H1 (cell line): ENCODE results near the gene EFHC1. TPM values are rescaled to one million over a fixed set of nuclear protein-coding genes. Genes with fewer than 3 reads are reported as not detected.

Experiments used
- CTCF ChIA-PET: fragments of 300-600 bp; sonication (Branson Sonifier 250); formaldehyde crosslinking; loops from one replicate; lab custom pipeline; 2021; ENCODE audit not compliant: partially characterized antibody; lab: Charles Lee
- POLR2A ChIA-PET: fragments of 300-600 bp; sonication (Branson Sonifier 250); formaldehyde crosslinking; loops from one replicate; lab custom pipeline; 2021; ENCODE audit warnings: inconsistent platforms; ENCODE audit not compliant: partially characterized antibody; lab: Charles Lee
- DNase-seq, 2 experiments: peaks; one replicate each; pipeline versions ENCODE4 v3.0.0 to v3.0.0-alpha.2; 2010 to 2022; ENCODE audit warnings: low spot score in 2 of 2, low read depth in 1 of 2, mixed read lengths in 1 of 2
- FAIRE-seq: peaks from 2 replicates; lab custom pipeline; 2011; peaks lifted over from hg19 to GRCh38; lab: Jason Lieb, UNC
- H2AFZ ChIP-seq: 2 replicates; pipeline ENCODE4 v1.8.1; 2012; ENCODE audit warnings: low read length, inconsistent platforms
- H2AK5ac ChIP-seq: 2 replicates; pipeline ENCODE4 v1.6.1; 2013; ENCODE audit warnings: low read depth, low read length
- H2BK120ac ChIP-seq: replicated peaks from 2 replicates; pipeline ENCODE3; 2013; ENCODE audit warnings: low read depth, low read length, inconsistent platforms
- H2BK12ac ChIP-seq: 2 replicates; pipeline ENCODE4 v1.6.1; 2013; ENCODE audit warnings: low read depth, low read length
- H2BK15ac ChIP-seq: 2 replicates; pipeline ENCODE4 v1.6.1; 2013; ENCODE audit warnings: low read length
- H2BK20ac ChIP-seq: 2 replicates; pipeline ENCODE4 v1.6.1; 2013; ENCODE audit warnings: low read length
- H2BK5ac ChIP-seq: 2 replicates; pipeline ENCODE4 v1.6.1; 2013; ENCODE audit warnings: low read depth, low read length
- H3K14ac ChIP-seq: 2 replicates; pipeline ENCODE4 v1.6.1; 2013; ENCODE audit warnings: inconsistent platforms; ENCODE audit not compliant: insufficient read length
- H3K18ac ChIP-seq: 2 replicates; pipeline ENCODE4 v1.6.1; 2013; ENCODE audit warnings: low read length; ENCODE audit errors: extremely low read depth
- H3K23ac ChIP-seq: 2 replicates; pipeline ENCODE4 v1.6.1; 2013; ENCODE audit warnings: inconsistent platforms; ENCODE audit not compliant: insufficient read length
- H3K23me2 ChIP-seq: 2 replicates; pipeline ENCODE4 v1.6.1; 2013; ENCODE audit warnings: low read depth, low read length
- H3K27ac ChIP-seq: 2 replicates; pipeline ENCODE4 v1.6.1; 2011; ENCODE audit warnings: low read depth, low read length, inconsistent platforms
- H3K27me3 ChIP-seq, 4 experiments: replicated peaks in 1 of 4; 1 replicate in 1 of 4; 2 replicates in 3 of 4; pipeline versions ENCODE4 v1.6.1 to v1.8.1; 2011 to 2013; ENCODE audit warnings: low read length in 3 of 4, mild to moderate bottlenecking in 3 of 4, inconsistent platforms in 2 of 4, mixed read lengths in 2 of 4, moderate library complexity in 1 of 4; ENCODE audit not compliant: control insufficient read depth in 3 of 4, insufficient read depth in 3 of 4; ENCODE audit errors: extremely low read depth in 1 of 4
- H3K36me3 ChIP-seq, 4 experiments: 2 replicates each; pipeline versions ENCODE4 v1.6.1 to v1.8.1; 2011 to 2013; ENCODE audit warnings: mild to moderate bottlenecking in 4 of 4, low read length in 3 of 4, moderate library complexity in 2 of 4, control low read depth in 1 of 4, inconsistent platforms in 1 of 4; ENCODE audit not compliant: insufficient read depth in 4 of 4, control insufficient read depth in 2 of 4
- H3K4ac ChIP-seq: replicated peaks from 2 replicates; pipeline ENCODE3; 2013; ENCODE audit warnings: low read length, low read depth, mixed read lengths, inconsistent platforms; ENCODE audit not compliant: insufficient read length
- H3K4me1 ChIP-seq, 4 experiments: replicated peaks in 1 of 4; 1 replicate in 1 of 4; 2 replicates in 3 of 4; pipeline versions ENCODE4 v1.6.1 to v1.8.1; 2011 to 2013; ENCODE audit warnings: low read length in 3 of 4, inconsistent platforms in 2 of 4, mixed read lengths in 1 of 4; ENCODE audit not compliant: insufficient read depth in 4 of 4, control insufficient read depth in 3 of 4
- H3K4me2 ChIP-seq, 2 experiments: 2 replicates each; pipeline versions ENCODE4 v1.6.1 to v1.8.1; 2011 to 2013; ENCODE audit warnings: low read depth in 2 of 2, low read length in 2 of 2, control low read depth in 1 of 2, inconsistent platforms in 1 of 2, mild to moderate bottlenecking in 1 of 2; ENCODE audit not compliant: insufficient read depth in 1 of 2
- H3K4me3 ChIP-seq, 4 experiments: fragments of 200-600, 300-600 bp in 1 of 4; sonication (generic), shearing (Covaris generic), sonication (Bioruptor Twin) in 1 of 4; 2 replicates each; pipeline versions ENCODE4 v1.5.1 to v1.8.1; 2011 to 2016; ENCODE audit warnings: low read length in 4 of 4, low read depth in 3 of 4, control low read depth in 2 of 4, inconsistent platforms in 2 of 4, mild to moderate bottlenecking in 2 of 4, mixed read lengths in 1 of 4, moderate library complexity in 1 of 4; ENCODE audit not compliant: insufficient read depth in 2 of 4; ENCODE audit errors: extremely low read depth in 1 of 4
- H3K56ac ChIP-seq: replicated peaks from 2 replicates; pipeline ENCODE3; 2013; ENCODE audit warnings: low read depth, mild to moderate bottlenecking, mixed read lengths, low read length, inconsistent platforms; ENCODE audit not compliant: insufficient read length
- H3K79me1 ChIP-seq: 2 replicates; pipeline ENCODE4 v1.6.1; 2013; ENCODE audit warnings: low read depth, low read length, control low read depth
- H3K79me2 ChIP-seq, 2 experiments: 2 replicates each; pipeline versions ENCODE4 v1.6.1 to v1.8.1; 2012 to 2013; ENCODE audit warnings: low read length in 2 of 2, mild to moderate bottlenecking in 2 of 2, inconsistent platforms in 1 of 2; ENCODE audit not compliant: insufficient read depth in 2 of 2, control insufficient read depth in 1 of 2
- H3K9ac ChIP-seq, 4 experiments: replicated peaks in 1 of 4; 1 replicate in 1 of 4; 2 replicates in 3 of 4; pipeline versions ENCODE4 v1.6.1 to v1.8.1; 2011 to 2013; ENCODE audit warnings: low read depth in 3 of 4, low read length in 3 of 4, control low read depth in 2 of 4, mild to moderate bottlenecking in 2 of 4, moderate library complexity in 2 of 4, inconsistent platforms in 1 of 4; ENCODE audit errors: extremely low read depth in 1 of 4
- H3K9me3 ChIP-seq, 2 experiments: 2 replicates each; pipeline versions ENCODE4 v1.6.1 to v1.8.1; 2012 to 2013; ENCODE audit warnings: mild to moderate bottlenecking in 2 of 2, moderate library complexity in 2 of 2, control low read depth in 1 of 2, inconsistent platforms in 1 of 2, low read depth in 1 of 2, low read length in 1 of 2, mixed read lengths in 1 of 2; ENCODE audit not compliant: insufficient read depth in 2 of 2
- H4K20me1 ChIP-seq, 2 experiments: replicated peaks in 1 of 2; 2 replicates each; pipeline versions ENCODE3 to v1.8.1; 2011 to 2013; ENCODE audit warnings: inconsistent platforms in 2 of 2, low read length in 2 of 2, mild to moderate bottlenecking in 1 of 2; ENCODE audit not compliant: insufficient read depth in 2 of 2, control insufficient read depth in 1 of 2
- H4K5ac ChIP-seq: 2 replicates; pipeline ENCODE4 v1.6.1; 2013; ENCODE audit warnings: low read length, low read depth, mixed read lengths, inconsistent platforms; ENCODE audit not compliant: insufficient read length
- H4K8ac ChIP-seq: 2 replicates; pipeline ENCODE4 v1.8.0; 2013; ENCODE audit warnings: mild to moderate bottlenecking, moderate library complexity, low read length, inconsistent platforms; ENCODE audit not compliant: insufficient read depth; ENCODE audit errors: extremely low read depth
- H4K91ac ChIP-seq: replicated peaks from 2 replicates; pipeline ENCODE3; 2013; ENCODE audit warnings: low read length, mixed read lengths, inconsistent platforms; ENCODE audit not compliant: insufficient read length
- ATF2 ChIP-seq: IDR thresholded peaks from 2 replicates; pipeline ENCODE4 v1.6.1; 2012; ENCODE audit warnings: low read length, inconsistent platforms
- BRCA1 ChIP-seq: IDR thresholded peaks from 2 replicates; pipeline ENCODE4 v1.6.1; 2012; ENCODE audit warnings: low read depth, low read length, improper control_type of control experiment
- CBX8 ChIP-seq: fragments of 300-800, 300-1000 bp; sonication (generic); IDR thresholded peaks from 2 replicates; pipeline ENCODE4 v1.7.1; 2016; ENCODE audit warnings: low read depth, low read length, borderline replicate concordance
- CEBPB ChIP-seq: IDR thresholded peaks from 2 replicates; pipeline ENCODE4 v1.6.1; 2012; ENCODE audit warnings: low read depth, low read length
- CREB1 ChIP-seq: IDR thresholded peaks from 2 replicates; pipeline ENCODE4 v1.6.1; 2012; ENCODE audit warnings: inconsistent platforms
- KDM5A ChIP-seq: fragments of 200-600 bp; IDR thresholded peaks from 2 replicates; pipeline ENCODE4 v1.7.1; 2012; ENCODE audit warnings: mild to moderate bottlenecking, low read length, inconsistent platforms, mixed read lengths
- NANOG ChIP-seq: IDR thresholded peaks from 2 replicates; pipeline ENCODE4 v1.6.1; 2011; ENCODE audit warnings: low read length, low read depth, mild to moderate bottlenecking, inconsistent platforms; ENCODE audit not compliant: insufficient read depth, poor library complexity, severe bottlenecking
- RFX5 ChIP-seq: IDR thresholded peaks from 2 replicates; pipeline ENCODE4 v1.6.1; 2011; ENCODE audit warnings: low read depth, low read length, improper control_type of control experiment, borderline replicate concordance
- RXRA ChIP-seq: IDR thresholded peaks from 2 replicates; pipeline ENCODE4 v1.6.1; 2011; ENCODE audit warnings: low read depth, mild to moderate bottlenecking, low read length, moderate library complexity; ENCODE audit not compliant: insufficient read depth
- SP2 ChIP-seq: IDR thresholded peaks from 2 replicates; pipeline ENCODE4 v1.6.1; 2012; ENCODE audit warnings: mild to moderate bottlenecking, low read length, inconsistent platforms
- TAF1 ChIP-seq: IDR thresholded peaks from 2 replicates; pipeline ENCODE4 v1.6.1; 2011; ENCODE audit warnings: mild to moderate bottlenecking, low read depth, low read length
- TAF7 ChIP-seq: optimal IDR thresholded peaks from 2 replicates; pipeline ENCODE3; 2011; ENCODE audit warnings: low read depth, mild to moderate bottlenecking, inconsistent platforms, low read length, moderate library complexity, borderline replicate concordance
- TBP ChIP-seq: IDR thresholded peaks from 2 replicates; pipeline ENCODE4 v1.6.1; 2011; ENCODE audit warnings: low read depth, low read length, improper control_type of control experiment
- ZNF274 ChIP-seq: IDR thresholded peaks from 2 replicates; pipeline ENCODE4 v1.7.0; 2012; ENCODE audit warnings: low read length, borderline replicate concordance; ENCODE audit errors: extremely low read depth
- WGBS, 2 experiments: shearing (Covaris generic) in 1 of 2; methylation state at CpG; one replicate each; pipeline versions ENCODE4 v1.1.6 to v1.1.7; 2013 to 2015; ENCODE audit warnings: low lambda C conversion rate in 2 of 2, mixed read lengths in 2 of 2, inconsistent platforms in 1 of 2, low coverage in 1 of 2, missing lambda C conversion rate in 1 of 2; ENCODE audit not compliant: insufficient replicate concordance in 2 of 2, insufficient coverage in 1 of 2, insufficient read length in 1 of 2; ENCODE audit errors: extremely low coverage in 1 of 2, missing lambda C conversion rate in 1 of 2; 5-methylcytosine and 5-hydroxymethylcytosine counted together
- polyA plus RNA-seq, 7 experiments: library from polyadenylated mRNA; depleted of rRNA in 3 of 7; stranded (reverse) in 5 of 7; unstranded in 2 of 7; fragments of >200 nt in 5 of 7; fragments of 200-250 nt in 2 of 7; gene quantifications; 1 replicate in 5 of 7; 2 replicates in 1 of 7; 4 replicates in 1 of 7; pipeline versions ENCODE4 v1.2.1 to v1.2.3, GENCODE V29; 2011 to 2013; ENCODE audit warnings: missing spikeins in 2 of 7, mixed read lengths in 2 of 7
- total RNA-seq: library from RNA; stranded (reverse); fragmentation: NEBNext Ultra II Directional; extraction: Animal tissue kit (Norgen Biotek cat#: 25700); gene quantifications from 2 replicates; pipeline ENCODE4 v1.2.1, GENCODE V29; 2021

Gene EFHC1
- total and polyA plus RNA-seq, 2 of the 8 experiments (the other 6 are each of a cell fraction or from before 2014, with no cell fraction given) = 10.5 to 16.4 TPM

GRCh38 chr6:52530351-52530750 is 110.2 kb downstream of the EFHC1 start:
- no peak overlapping the region for H4K5ac ChIP-seq

More at GRCh38 chr6:52530351-52530750, 110.2 kb downstream of the EFHC1 start:
- POLR2A ChIA-PET = no interaction called here
- Histone ChIP-seq H3K27me3 (no peaks in the 10 kb centered on the region), H2AFZ (no peak overlapping the region), H2BK5ac (no peak overlapping the region), H3K4me1 (no peaks in the 10 kb centered on the region), H2BK120ac (no peak overlapping the region), H4K20me1 (no peaks in the 10 kb centered on the region), H3K56ac (no peak overlapping the region), H3K27ac (no peak overlapping the region), H3K79me1 (0 out of 2 replicates have a peak, but pooled peaks cover 2% of the 10 kb centered on the region), H2BK15ac (no peak overlapping the region), H4K91ac (no peak overlapping the region), H3K23ac (no peak overlapping the region), H3K4me2 (no peak overlapping the region), H3K9ac (no peak overlapping the region), H2BK20ac (no peak overlapping the region), H3K23me2 (no peaks in the 10 kb centered on the region), H3K79me2 (no peaks in the 10 kb centered on the region), H3K4ac (no peak overlapping the region), H2BK12ac (no peak overlapping the region), H4K8ac (no peak overlapping the region), H3K14ac (no peak overlapping the region), H3K9me3 (no peaks in the 10 kb centered on the region), H3K4me3 (no peak overlapping the region), H3K36me3 (peaks cover 0 to 4% (median 2%) of the 10 kb centered on the region in 4 experiments; a peak in 1 of 8 replicates), H2AK5ac (no peak overlapping the region), H3K18ac (no peak overlapping the region; the same call in 1 of the 2 replicates)
- FAIRE-seq = no peak
- WGBS, 2 experiments = 96% methylated on average over 10 of the region's 10 CpGs; no CpG with 5 or more reads in 1 of the 2 experiments
- no peak for DNase-seq
- TF ChIP-seq CEBPB = no peak
- no peak for TF ChIP-seq TAF7
- TF ChIP-seq CBX8 = no peak
- TF ChIP-seq NANOG = no peak
- no peak for TF ChIP-seq BRCA1
- TF ChIP-seq TAF1 = no peak
- TF ChIP-seq ATF2 = no peak
- no peak for TF ChIP-seq SP2
- no peak for TF ChIP-seq ZNF274
- no peak for TF ChIP-seq RFX5
- no peak for TF ChIP-seq CREB1
- no peak for TF ChIP-seq KDM5A
- no peak for TF ChIP-seq RXRA
- TF ChIP-seq TBP = no peak
- CTCF ChIA-PET = interaction anchor here (0.9 to 1.4 kb wide), 2 partner anchors 10 to 16 kb away, joined by 3 to 5 read pairs; no protein-coding TSS in a partner anchor
